Measurements from ENCODE around the gene PTPRU. TPM values are rescaled to one million over a fixed set of nuclear protein-coding genes. Genes with fewer than 3 reads are reported as not detected.

The PTPRU gene
- total RNA-seq, 1 donor from 2014 or later = 0.24 TPM

DNA sequence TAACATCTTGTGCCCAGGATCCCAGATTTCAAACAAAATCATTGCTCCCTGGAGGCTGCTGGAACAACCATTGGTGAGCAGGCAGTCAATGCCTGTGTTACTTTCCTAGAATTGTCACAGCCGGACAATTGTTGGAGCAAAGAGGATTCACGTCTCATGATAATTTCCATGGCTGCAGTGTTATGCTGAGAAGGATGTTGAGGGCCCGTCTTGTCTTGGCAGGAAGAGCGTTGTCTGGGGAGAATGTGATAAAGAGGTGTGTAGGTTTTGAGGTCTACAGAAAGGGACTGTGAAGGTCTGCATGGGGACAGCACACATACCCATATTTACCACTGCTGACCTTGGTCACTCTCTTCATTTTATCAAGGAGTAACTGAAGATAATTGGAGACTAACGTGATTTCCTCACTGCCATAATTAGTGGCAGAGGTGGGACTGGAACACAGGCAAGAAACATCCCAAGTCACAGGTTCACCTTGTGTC, 11.9 kb upstream of the PTPRU start:
- no peaks in the 10 kb centered on the region for H3K4me1 Mint-ChIP-seq
- H3K27ac Mint-ChIP-seq = no peak overlapping the region
- H3K4me3 Mint-ChIP-seq = no peak overlapping the region
- TF ChIP-seq, protein P1, sequence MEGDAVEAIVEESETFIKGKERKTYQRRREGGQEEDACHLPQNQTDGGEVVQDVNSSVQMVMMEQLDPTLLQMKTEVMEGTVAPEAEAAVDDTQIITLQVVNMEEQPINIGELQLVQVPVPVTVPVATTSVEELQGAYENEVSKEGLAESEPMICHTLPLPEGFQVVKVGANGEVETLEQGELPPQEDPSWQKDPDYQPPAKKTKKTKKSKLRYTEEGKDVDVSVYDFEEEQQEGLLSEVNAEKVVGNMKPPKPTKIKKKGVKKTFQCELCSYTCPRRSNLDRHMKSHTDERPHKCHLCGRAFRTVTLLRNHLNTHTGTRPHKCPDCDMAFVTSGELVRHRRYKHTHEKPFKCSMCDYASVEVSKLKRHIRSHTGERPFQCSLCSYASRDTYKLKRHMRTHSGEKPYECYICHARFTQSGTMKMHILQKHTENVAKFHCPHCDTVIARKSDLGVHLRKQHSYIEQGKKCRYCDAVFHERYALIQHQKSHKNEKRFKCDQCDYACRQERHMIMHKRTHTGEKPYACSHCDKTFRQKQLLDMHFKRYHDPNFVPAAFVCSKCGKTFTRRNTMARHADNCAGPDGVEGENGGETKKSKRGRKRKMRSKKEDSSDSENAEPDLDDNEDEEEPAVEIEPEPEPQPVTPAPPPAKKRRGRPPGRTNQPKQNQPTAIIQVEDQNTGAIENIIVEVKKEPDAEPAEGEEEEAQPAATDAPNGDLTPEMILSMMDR (IDR thresholded peaks at IDR 0.05) = no peak
- intact Hi-C loops (cut with micrococcal nuclease) = no loop called here
- ChIA-PET POLR2A (no interaction called here), CTCF (no interaction called here)
- DNase-seq = no peak
- ATAC-seq (ENCODE audit: low read depth) = no peak
- H3K36me3 Mint-ChIP-seq (ENCODE audit: low read depth) = peaks cover 23% of the 10 kb centered on the region
- no peaks in the 10 kb centered on the region for H3K27me3 Mint-ChIP-seq
- no peaks in the 10 kb centered on the region for H3K9me3 Mint-ChIP-seq

GRCh38 chr1:29225361-29225760, 11.0 kb upstream of the PTPRU start:
- intact Hi-C loops (cut with micrococcal nuclease) = no loop called here
- peaks cover 8% of the 10 kb centered on the region for H3K4me1 Mint-ChIP-seq
- no peaks in the 10 kb centered on the region for H3K9me3 Mint-ChIP-seq
- POLR2A ChIA-PET = interaction anchor here (0.7 kb wide), 1 partner anchor 717 kb away, joined by 8 read pairs; no protein-coding TSS in a partner anchor
- TF ChIP-seq, protein P1 (IDR thresholded peaks at IDR 0.05) = no peak
- ATAC-seq (ENCODE audit: low read depth) (no peak), DNase-seq (no peak)
- H3K36me3 Mint-ChIP-seq (ENCODE audit: low read depth) = peaks cover 19% of the 10 kb centered on the region
- CTCF ChIA-PET = no interaction called here
- H3K4me3 Mint-ChIP-seq = no peak overlapping the region
- no peaks in the 10 kb centered on the region for H3K27me3 Mint-ChIP-seq
- no peak overlapping the region for H3K27ac Mint-ChIP-seq

GRCh38 chr1:29227511-29227910, 8.8 kb upstream of the PTPRU start:
- Mint-ChIP-seq H3K4me1 (peaks cover 17% of the 10 kb centered on the region), H3K4me3 (no peak overlapping the region), H3K36me3 (ENCODE audit: low read depth) (peaks cover 13% of the 10 kb centered on the region), H3K27me3 (no peaks in the 10 kb centered on the region), H3K27ac (no peak overlapping the region), H3K9me3 (no peaks in the 10 kb centered on the region)
- POLR2A ChIA-PET = interaction anchor here (0.7 kb wide), 1 partner anchor 1152 kb away, joined by 4 read pairs; no protein-coding TSS in a partner anchor
- no peak for DNase-seq
- intact Hi-C loops (cut with micrococcal nuclease) = no loop called here
- TF ChIP-seq, protein P1 (IDR thresholded peaks at IDR 0.05) = no peak
- no peak for ATAC-seq (ENCODE audit: low read depth)
- CTCF ChIA-PET = no interaction called here

- CTCF ChIA-PET = interaction anchor here (2.0 kb wide), 1 partner anchor 1150 kb away, joined by 9 read pairs; no protein-coding TSS in a partner anchor
These were observed 6.1 kb upstream of the PTPRU start for GRCh38 chr1:29230204-29230552.

More at GRCh38 chr1:29230204-29230552, 6.1 kb upstream of the PTPRU start:
- no peak for ATAC-seq (ENCODE audit: low read depth)
- TF ChIP-seq, protein P1 (IDR thresholded peaks at IDR 0.05) = no peak
- no peak for DNase-seq
- peak overlapping the region; percentile 84 for H3K27ac Mint-ChIP-seq
- H3K4me1 Mint-ChIP-seq = peaks cover 17% of the 10 kb centered on the region
- H3K27me3 Mint-ChIP-seq = peaks cover 7% of the 10 kb centered on the region
- POLR2A ChIA-PET = interaction anchor here (0.9 to 2.9 kb wide), 5 partner anchors 8 to 1556 kb away, joined by 3 to 15 read pairs (median 5); partner anchors contain the start of genes RNU11 and SRSF4
- intact Hi-C loops (cut with micrococcal nuclease) = loop anchor here (1.0 to 10.0 kb wide), 5 partner anchors 49 to 1685 kb away; partner anchors contain the start of gene SRSF4
- no peaks in the 10 kb centered on the region for H3K9me3 Mint-ChIP-seq
- peak overlapping the region; percentile 93 for H3K4me3 Mint-ChIP-seq
- H3K36me3 Mint-ChIP-seq (ENCODE audit: low read depth) = peaks cover 2% of the 10 kb centered on the region

Data from activated B cell treated with CpG ODN at 0.5 μM for 24 hours (primary cell).